Stomach (tissue), 9 donors: ENCODE data around the gene DMXL1. TPM values are rescaled to one million over a fixed set of nuclear protein-coding genes. Genes with fewer than 3 reads are reported as not detected.

Source experiments
- DNase-seq, 2 donors: peaks; one replicate each; pipeline versions ENCODE4 v3.0.0 to v3.0.0-alpha.2; 2013 to 2019
- H3K27ac ChIP-seq, 5 donors: fragments of 200-600 bp in 4 of 5; sonication (generic) in 4 of 5; one replicate each; pipeline ENCODE4 v1.5.1; 2013 to 2019; ENCODE audit warnings: mild to moderate bottlenecking in 1 of 5, moderate library complexity in 1 of 5
- H3K27me3 ChIP-seq, 3 donors: fragments of 200-600 bp; sonication (generic); one replicate each; pipeline ENCODE4 v1.5.1; 2017 to 2019; ENCODE audit warnings: mixed run types in 1 of 3
- H3K36me3 ChIP-seq, 4 donors: fragments of 200-600 bp; sonication (generic); 1 replicate in 3 of 4; 2 replicates in 1 of 4; pipeline ENCODE4 v1.5.1; 2016 to 2019
- H3K4me1 ChIP-seq, 4 donors: fragments of 200-600 bp; sonication (generic); one replicate each; pipeline ENCODE4 v1.5.1; 2016 to 2019
- H3K4me3 ChIP-seq, 4 donors: fragments of 200-600 bp; sonication (generic) in 3 of 4; one replicate each; pipeline ENCODE4 v1.5.1; 2016 to 2019; ENCODE audit warnings: mild to moderate bottlenecking in 1 of 4
- H3K9me3 ChIP-seq, 4 donors: fragments of 200-600 bp; sonication (generic); one replicate each; pipeline ENCODE4 v1.5.1; 2016 to 2019
- EP300 ChIP-seq: sonication (generic); formaldehyde crosslinking; IDR thresholded peaks from one replicate; pipeline ENCODE4 v1.6.1; 2017; ENCODE audit warnings: antibody characterized with exemption
- POLR2A ChIP-seq, 4 donors: fragments of 450-650 bp; IDR thresholded peaks; one replicate each; pipeline ENCODE4 v1.6.1; 2016; ENCODE audit warnings: antibody characterized with exemption in 4 of 4, control low read depth in 2 of 4, mild to moderate bottlenecking in 1 of 4, moderate library complexity in 1 of 4
- POLR2AphosphoS5 ChIP-seq, 3 donors: sonication (generic); formaldehyde crosslinking; IDR thresholded peaks; one replicate each; pipeline ENCODE4 v1.6.1; 2016; ENCODE audit warnings: antibody characterized with exemption in 3 of 3
- WGBS, 5 donors: extraction: QIAGEN DNeasy Blood & Tissue Kit in 3 of 5; methylation state at CpG; one replicate each; pipeline versions ENCODE4 v1.1.5 to v1.1.7; 2013 to 2018; 5-methylcytosine and 5-hydroxymethylcytosine counted together
- intact Hi-C: fragments of 100-400 bp; cut with DNase I; formaldehyde crosslinking; loops from one replicate; pipeline ENCODE4 v1.15.1; 2023; ENCODE audit warnings: low total_unique reads
- polyA plus RNA-seq, 3 donors: library from polyadenylated mRNA; stranded (reverse); fragments of 200-250 nt; gene quantifications; one replicate each; pipeline ENCODE4 v1.2.3, GENCODE V29; 2013
- total RNA-seq, 5 donors: library from RNA; depleted of rRNA; stranded (reverse); fragments of >200 nt; gene quantifications; one replicate each; pipeline versions ENCODE4 v1.1.0 to v1.2.3, GENCODE V29; 2014 to 2016
- TF ChIP-seq, protein P1 (sequence below), 7 experiments: fragments of 450-650 bp in 4 of 7; fragments of 200-600 bp in 3 of 7; sonication (generic) in 3 of 7; IDR thresholded peaks; one replicate each; pipeline ENCODE4 v1.5.1; 2016 to 2019; ENCODE audit warnings: antibody characterized with exemption in 7 of 7, control low read depth in 2 of 7, mild to moderate bottlenecking in 1 of 7
- donor health status: healthy with polysubstance abuse.
- donor health status: Bipolar disorder and iron deficiency.
- donor health status: healthy.

DMXL1 gene
- total and polyA plus RNA-seq, 8 donors: 6.0 to 164 (median 86.0) TPM

GRCh38 chr5:119049824-119050449, 20.9 kb upstream of the DMXL1 start:
- no peaks in the 10 kb centered on the region for H3K27me3 ChIP-seq
- no peak for DNase-seq
- H3K36me3 ChIP-seq: no peaks in the 10 kb centered on the region
- intact Hi-C loops: no loop called here
- peak overlapping the region in 1 of 5 donors; percentile 27 for H3K27ac ChIP-seq
- 66 to 91% (median 80%) methylated on average over 7 of the region's 7 CpGs for WGBS, 5 donors
- TF ChIP-seq POLR2A (IDR thresholded peaks at IDR 0.05): no peak
- no peak for TF ChIP-seq POLR2AphosphoS5 (IDR thresholded peaks at IDR 0.05)
- H3K9me3 ChIP-seq: no peaks in the 10 kb centered on the region
- peaks cover 0 to 15% (median 9%) of the 10 kb centered on the region in 4 donors for H3K4me1 ChIP-seq
- H3K4me3 ChIP-seq: no peak overlapping the region

GRCh38 chr5:119054101-119054500, 16.8 kb upstream of the DMXL1 start:
- TF ChIP-seq POLR2AphosphoS5 (IDR thresholded peaks at IDR 0.05) (no peak), EP300 (no peak), POLR2A (IDR thresholded peaks at IDR 0.05) (no peak)
- TF ChIP-seq, protein P1, sequence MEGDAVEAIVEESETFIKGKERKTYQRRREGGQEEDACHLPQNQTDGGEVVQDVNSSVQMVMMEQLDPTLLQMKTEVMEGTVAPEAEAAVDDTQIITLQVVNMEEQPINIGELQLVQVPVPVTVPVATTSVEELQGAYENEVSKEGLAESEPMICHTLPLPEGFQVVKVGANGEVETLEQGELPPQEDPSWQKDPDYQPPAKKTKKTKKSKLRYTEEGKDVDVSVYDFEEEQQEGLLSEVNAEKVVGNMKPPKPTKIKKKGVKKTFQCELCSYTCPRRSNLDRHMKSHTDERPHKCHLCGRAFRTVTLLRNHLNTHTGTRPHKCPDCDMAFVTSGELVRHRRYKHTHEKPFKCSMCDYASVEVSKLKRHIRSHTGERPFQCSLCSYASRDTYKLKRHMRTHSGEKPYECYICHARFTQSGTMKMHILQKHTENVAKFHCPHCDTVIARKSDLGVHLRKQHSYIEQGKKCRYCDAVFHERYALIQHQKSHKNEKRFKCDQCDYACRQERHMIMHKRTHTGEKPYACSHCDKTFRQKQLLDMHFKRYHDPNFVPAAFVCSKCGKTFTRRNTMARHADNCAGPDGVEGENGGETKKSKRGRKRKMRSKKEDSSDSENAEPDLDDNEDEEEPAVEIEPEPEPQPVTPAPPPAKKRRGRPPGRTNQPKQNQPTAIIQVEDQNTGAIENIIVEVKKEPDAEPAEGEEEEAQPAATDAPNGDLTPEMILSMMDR (IDR thresholded peaks at IDR 0.05): no peak
- intact Hi-C loops: no loop called here
- Histone ChIP-seq H3K27me3 (no peaks in the 10 kb centered on the region), H3K36me3 (no peaks in the 10 kb centered on the region), H3K27ac (no peak overlapping the region), H3K9me3 (no peaks in the 10 kb centered on the region), H3K4me3 (no peak overlapping the region), H3K4me1 (peaks cover 0 to 14% (median 6%) of the 10 kb centered on the region in 4 donors)
- WGBS, 5 donors: 82 to 93% (median 89%) methylated on average over 2 of the region's 2 CpGs
- DNase-seq: no peak

- peaks cover 0 to 2% (median 0%) of the 10 kb centered on the region in 4 donors for H3K4me1 ChIP-seq
- H3K36me3 ChIP-seq: no peaks in the 10 kb centered on the region
- 91 to 97% (median 93%) methylated on average over 2 of the region's 2 CpGs for WGBS, 5 donors
- no peak overlapping the region for H3K4me3 ChIP-seq
- H3K9me3 ChIP-seq: no peaks in the 10 kb centered on the region
- TF ChIP-seq POLR2AphosphoS5 (IDR thresholded peaks at IDR 0.05): no peak
- TF ChIP-seq, protein P1 (IDR thresholded peaks at IDR 0.05): no peak
- TF ChIP-seq EP300: no peak
- no peak for TF ChIP-seq POLR2A (IDR thresholded peaks at IDR 0.05)
- no peak for DNase-seq
- intact Hi-C loops: no loop called here
- H3K27ac ChIP-seq: no peak overlapping the region
- H3K27me3 ChIP-seq: no peaks in the 10 kb centered on the region
Observed at GRCh38 chr5:119055294-119055693, 15.6 kb upstream of the DMXL1 start.

DNA sequence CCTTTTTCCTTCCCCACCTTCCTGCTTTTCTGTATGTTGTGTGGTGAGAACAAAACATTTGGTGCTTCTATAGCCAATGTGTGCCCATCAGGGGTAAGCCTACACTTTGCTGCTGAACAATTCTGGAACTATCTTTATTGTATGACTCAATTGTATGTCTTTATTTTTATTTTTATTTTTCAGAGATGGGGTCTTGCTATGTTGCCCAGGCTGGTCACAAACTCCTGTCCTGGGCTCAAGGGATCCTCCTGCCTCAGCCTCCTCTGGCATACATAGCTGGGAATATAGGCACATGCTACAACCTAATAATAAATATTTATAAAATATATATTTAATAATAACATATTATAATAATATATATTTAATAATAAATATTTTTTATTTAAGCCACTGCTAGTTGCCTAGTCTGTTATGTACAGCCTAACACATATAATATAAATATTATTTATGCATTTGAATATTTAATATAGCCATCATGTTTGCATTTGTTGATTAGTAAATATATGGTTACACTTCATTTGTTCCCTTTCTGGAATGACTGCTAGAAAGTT, 11.8 kb upstream of the DMXL1 start:
- Histone ChIP-seq H3K4me1 (peaks cover 0 to 9% (median 4%) of the 10 kb centered on the region in 4 donors), H3K27me3 (no peaks in the 10 kb centered on the region), H3K27ac (no peak overlapping the region), H3K9me3 (no peaks in the 10 kb centered on the region), H3K36me3 (no peaks in the 10 kb centered on the region), H3K4me3 (no peak overlapping the region)
- intact Hi-C loops: no loop called here
- no peak for TF ChIP-seq POLR2AphosphoS5 (IDR thresholded peaks at IDR 0.05)
- TF ChIP-seq, protein P1 (IDR thresholded peaks at IDR 0.05): no peak
- TF ChIP-seq POLR2A (IDR thresholded peaks at IDR 0.05): no peak
- TF ChIP-seq EP300: no peak
- no peak for DNase-seq

- no peak overlapping the region for H3K4me3 ChIP-seq
- H3K27ac ChIP-seq: no peak overlapping the region
- H3K27me3 ChIP-seq: no peaks in the 10 kb centered on the region
- intact Hi-C loops: no loop called here
- no peaks in the 10 kb centered on the region for H3K9me3 ChIP-seq
- no peak for TF ChIP-seq POLR2A (IDR thresholded peaks at IDR 0.05)
- TF ChIP-seq POLR2AphosphoS5 (IDR thresholded peaks at IDR 0.05): no peak
- TF ChIP-seq, protein P1 (IDR thresholded peaks at IDR 0.05): no peak
- no peak for TF ChIP-seq EP300
- H3K36me3 ChIP-seq: no peaks in the 10 kb centered on the region
- H3K4me1 ChIP-seq: peaks cover 0 to 11% (median 4%) of the 10 kb centered on the region in 4 donors
- DNase-seq: no peak
Observed at GRCh38 chr5:119059740-119060255, 11.1 kb upstream of the DMXL1 start.
